PC-9 (cell line): ENCODE data around the gene DLG2. TPM values are rescaled to one million over a fixed set of nuclear protein-coding genes. Genes with fewer than 3 reads are reported as not detected.

ENCODE experiments used
- BruUV-seq: library from RNA; stranded (reverse); fragments of 400-500 nt; replicated peaks from 2 replicates; lab custom pipeline; 2021; lab: Mats Ljungman, UMichigan
- CTCF ChIA-PET: fragments of 300-600 bp; sonication (Branson Sonifier 250); formaldehyde crosslinking; loops from one replicate; lab custom pipeline; 2022; ENCODE audit warnings: antibody characterized with exemption; lab: Charles Lee
- POLR2A ChIA-PET: fragments of 300-600 bp; sonication (Branson Sonifier 250); formaldehyde crosslinking; loops from one replicate; lab custom pipeline; 2022; ENCODE audit warnings: antibody characterized with exemption; ENCODE audit not compliant: unreplicated experiment; lab: Charles Lee
- DNase-seq, 2 experiments: peaks; one replicate each; pipeline versions ENCODE4 v3.0.0 to v3.0.0-alpha.2; 2015 to 2022; ENCODE audit warnings: mixed read lengths in 1 of 2
- H2AFZ ChIP-seq: fragments of 200-600 bp; sonication (generic); 2 replicates; pipeline ENCODE4 v1.8.1; 2017; ENCODE audit warnings: antibody characterized with exemption
- H3F3A ChIP-seq: fragments of 200-600 bp; sonication (generic); 2 replicates; pipeline ENCODE4 v1.8.1; 2017; ENCODE audit warnings: antibody characterized with exemption, mild to moderate bottlenecking, low read depth; ENCODE audit not compliant: insufficient read depth
- H3K27ac ChIP-seq: fragments of 200-600 bp; sonication (generic); 2 replicates; pipeline ENCODE4 v1.6.1; 2016; ENCODE audit warnings: mixed run types
- H3K27me3 ChIP-seq: fragments of 200-600 bp; sonication (generic); 2 replicates; pipeline ENCODE4 v1.6.1; 2016; ENCODE audit warnings: low read depth, mixed run types; ENCODE audit not compliant: insufficient read depth
- H3K36me3 ChIP-seq: fragments of 200-600 bp; sonication (generic); 2 replicates; pipeline ENCODE4 v1.6.1; 2016; ENCODE audit warnings: low read depth, mixed run types
- H3K4me1 ChIP-seq: fragments of 200-600 bp; sonication (generic); replicated peaks from 2 replicates; pipeline ENCODE4 v1.6.1; 2016; ENCODE audit warnings: mixed run types; ENCODE audit not compliant: insufficient read depth
- H3K4me2 ChIP-seq: fragments of 200-600 bp; sonication (generic); 2 replicates; pipeline ENCODE4 v1.6.1; 2017; ENCODE audit warnings: mixed run types
- H3K4me3 ChIP-seq: fragments of 200-600 bp; sonication (generic); 2 replicates; pipeline ENCODE4 v1.6.1; 2016; ENCODE audit warnings: mixed run types
- H3K79me2 ChIP-seq: fragments of 200-600 bp; sonication (generic); 2 replicates; pipeline ENCODE4 v1.6.1; 2017; ENCODE audit warnings: low read depth, mixed run types
- H3K9me2 ChIP-seq: fragments of 200-600 bp; sonication (generic); 2 replicates; pipeline ENCODE4 v1.8.1; 2017; ENCODE audit warnings: mild to moderate bottlenecking; ENCODE audit not compliant: insufficient read depth
- H3K9me3 ChIP-seq: fragments of 200-600 bp; sonication (generic); 2 replicates; pipeline ENCODE4 v1.8.1; 2016; ENCODE audit warnings: low read depth; ENCODE audit not compliant: insufficient read depth
- H4K20me1 ChIP-seq: fragments of 200-600 bp; sonication (generic); 2 replicates; pipeline ENCODE4 v1.8.1; 2017; ENCODE audit not compliant: insufficient read depth
- EZH2 ChIP-seq: fragments of 200-600 bp; sonication (generic); IDR thresholded peaks from 2 replicates; pipeline ENCODE4 v1.8.0; 2017; ENCODE audit warnings: antibody characterized with exemption, low read depth
- intact Hi-C: fragments of 100-400 bp; cut with micrococcal nuclease; formaldehyde crosslinking; loops from one replicate; pipeline ENCODE4 v1.10.0; 2022; ENCODE audit not compliant: unreplicated experiment
- total RNA-seq: library from RNA; stranded (reverse); gene quantifications from 2 replicates; pipeline ENCODE4 v1.2.3, GENCODE V29; 2021
- TF ChIP-seq, protein P1 (sequence below): fragments of 200-600 bp; sonication (generic); conservative IDR thresholded peaks from 2 replicates; pipeline ENCODE4 v1.6.1; 2017; ENCODE audit warnings: mixed run types, antibody characterized with exemption, mild to moderate bottlenecking, moderate library complexity

Gene DLG2
- total RNA-seq, 1 experiment from 2014 or later = 6.4 TPM

DNA sequence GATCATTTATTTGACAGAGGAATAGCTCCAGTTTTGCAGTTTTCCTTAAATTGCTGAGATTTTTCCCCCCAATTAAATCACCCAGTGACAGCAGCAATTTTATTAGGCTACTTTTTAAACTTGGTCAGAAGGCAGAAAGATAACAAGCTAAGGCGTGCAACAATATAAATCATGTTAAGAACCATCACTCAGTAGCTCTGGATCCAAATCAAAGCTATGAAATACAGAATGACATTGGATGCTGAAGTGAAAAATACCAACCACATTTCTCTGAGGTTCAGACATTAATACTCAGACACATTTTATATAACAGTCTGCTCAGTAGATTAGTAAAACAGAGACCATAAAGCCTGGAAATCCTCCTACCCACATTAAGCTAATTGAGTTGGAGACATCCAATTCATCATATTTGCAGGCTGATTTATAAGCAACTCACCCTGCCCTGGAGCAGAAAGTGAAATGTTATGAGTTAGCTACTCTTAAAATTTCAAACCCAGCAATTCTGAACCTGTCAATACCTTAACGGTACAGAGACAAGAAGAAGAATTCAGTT is 1108.4 kb downstream of the DLG2 start:
- no TSS peak for BruUV-seq
- H2AFZ ChIP-seq = no peak overlapping the region
- POLR2A ChIA-PET = no interaction called here
- H3K9me2 ChIP-seq = no peaks in the 10 kb centered on the region
- no peaks in the 10 kb centered on the region for H3K27me3 ChIP-seq
- intact Hi-C loops = no loop called here
- H3K4me1 ChIP-seq = no peaks in the 10 kb centered on the region
- H3K9me3 ChIP-seq = no peaks in the 10 kb centered on the region
- no peak overlapping the region for H3K4me3 ChIP-seq
- no peaks in the 10 kb centered on the region for H3F3A ChIP-seq
- DNase-seq = no peak
- H3K36me3 ChIP-seq = no peaks in the 10 kb centered on the region
- CTCF ChIA-PET = no interaction called here
- TF ChIP-seq EZH2 = no peak
- TF ChIP-seq, protein P1, sequence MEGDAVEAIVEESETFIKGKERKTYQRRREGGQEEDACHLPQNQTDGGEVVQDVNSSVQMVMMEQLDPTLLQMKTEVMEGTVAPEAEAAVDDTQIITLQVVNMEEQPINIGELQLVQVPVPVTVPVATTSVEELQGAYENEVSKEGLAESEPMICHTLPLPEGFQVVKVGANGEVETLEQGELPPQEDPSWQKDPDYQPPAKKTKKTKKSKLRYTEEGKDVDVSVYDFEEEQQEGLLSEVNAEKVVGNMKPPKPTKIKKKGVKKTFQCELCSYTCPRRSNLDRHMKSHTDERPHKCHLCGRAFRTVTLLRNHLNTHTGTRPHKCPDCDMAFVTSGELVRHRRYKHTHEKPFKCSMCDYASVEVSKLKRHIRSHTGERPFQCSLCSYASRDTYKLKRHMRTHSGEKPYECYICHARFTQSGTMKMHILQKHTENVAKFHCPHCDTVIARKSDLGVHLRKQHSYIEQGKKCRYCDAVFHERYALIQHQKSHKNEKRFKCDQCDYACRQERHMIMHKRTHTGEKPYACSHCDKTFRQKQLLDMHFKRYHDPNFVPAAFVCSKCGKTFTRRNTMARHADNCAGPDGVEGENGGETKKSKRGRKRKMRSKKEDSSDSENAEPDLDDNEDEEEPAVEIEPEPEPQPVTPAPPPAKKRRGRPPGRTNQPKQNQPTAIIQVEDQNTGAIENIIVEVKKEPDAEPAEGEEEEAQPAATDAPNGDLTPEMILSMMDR = no peak
- H4K20me1 ChIP-seq = no peaks in the 10 kb centered on the region; the same call in 1 of the 2 replicates
- H3K79me2 ChIP-seq = no peaks in the 10 kb centered on the region
- H3K27ac ChIP-seq = no peak overlapping the region
- H3K4me2 ChIP-seq = no peak overlapping the region

DNA sequence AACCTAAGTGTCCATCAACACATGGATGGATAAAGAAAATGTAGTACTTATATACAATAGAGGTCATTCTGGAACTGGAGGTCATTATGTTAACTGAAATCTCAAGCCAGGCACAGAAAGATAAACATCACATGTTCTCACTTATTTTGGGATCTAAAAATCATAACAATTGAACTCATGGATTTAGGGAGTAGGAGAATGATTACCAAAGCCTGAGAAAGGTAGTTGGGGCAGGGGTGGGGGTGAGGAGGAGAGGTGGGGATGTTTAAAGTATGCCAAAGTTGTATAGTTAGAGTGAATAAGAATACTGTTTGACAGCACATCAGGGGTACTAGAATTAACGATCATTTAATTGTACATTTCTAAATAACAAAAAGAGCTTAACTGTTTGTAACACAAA is 1112.7 kb downstream of the DLG2 start:
- H3K27me3 ChIP-seq = no peaks in the 10 kb centered on the region
- no peak overlapping the region for H3K4me2 ChIP-seq
- no TSS peak for BruUV-seq
- H3F3A ChIP-seq = no peaks in the 10 kb centered on the region
- ChIA-PET CTCF (no interaction called here), POLR2A (no interaction called here)
- intact Hi-C loops = no loop called here
- no peak overlapping the region for H3K4me3 ChIP-seq
- DNase-seq = no peak
- no peak for TF ChIP-seq EZH2
- TF ChIP-seq, protein P1 = no peak
- H2AFZ ChIP-seq = no peak overlapping the region
- H3K36me3 ChIP-seq = no peaks in the 10 kb centered on the region
- H3K79me2 ChIP-seq = no peaks in the 10 kb centered on the region
- H3K27ac ChIP-seq = no peak overlapping the region
- no peaks in the 10 kb centered on the region for H3K9me3 ChIP-seq
- no peaks in the 10 kb centered on the region for H3K4me1 ChIP-seq
- H3K9me2 ChIP-seq = no peaks in the 10 kb centered on the region
- no peaks in the 10 kb centered on the region; the same call in 1 of the 2 replicates for H4K20me1 ChIP-seq

DNA sequence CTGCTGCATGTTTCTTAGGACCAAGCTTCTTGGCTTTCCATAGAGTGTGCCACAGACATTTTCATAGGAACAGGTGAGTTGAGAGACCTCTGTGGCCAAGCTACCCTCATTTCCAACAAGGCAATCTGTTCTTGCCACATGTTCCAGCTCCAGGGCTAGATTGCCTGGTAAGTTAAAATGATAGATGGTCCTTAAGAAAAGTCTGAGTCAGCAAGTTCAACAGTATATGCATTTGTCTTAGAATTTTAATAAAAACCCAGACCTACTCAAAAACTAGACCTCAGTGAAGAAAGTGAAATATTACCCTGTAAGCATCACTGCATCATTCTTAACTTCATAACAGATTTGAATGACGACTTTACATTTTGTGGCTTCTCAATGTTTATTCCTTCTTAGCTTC is 1123.6 kb downstream of the DLG2 start:
- CTCF ChIA-PET = no interaction called here
- intact Hi-C loops = no loop called here
- no peaks in the 10 kb centered on the region for H3K9me3 ChIP-seq

More for the DNA sequence above, 1123.6 kb downstream of the DLG2 start:
- TF ChIP-seq, protein P1 = no peak
- no peak for TF ChIP-seq EZH2
- H3K9me2 ChIP-seq = no peaks in the 10 kb centered on the region
- no peak overlapping the region for H3K4me3 ChIP-seq
- no peaks in the 10 kb centered on the region for H3K27me3 ChIP-seq
- DNase-seq = no peak
- H4K20me1 ChIP-seq = no peaks in the 10 kb centered on the region
- no peaks in the 10 kb centered on the region for H3K36me3 ChIP-seq
- no peaks in the 10 kb centered on the region for H3F3A ChIP-seq
- H3K4me2 ChIP-seq = no peak overlapping the region
- BruUV-seq = no TSS peak
- H2AFZ ChIP-seq = no peak overlapping the region
- POLR2A ChIA-PET = no interaction called here
- no peak overlapping the region for H3K27ac ChIP-seq
- no peaks in the 10 kb centered on the region for H3K4me1 ChIP-seq
- no peaks in the 10 kb centered on the region for H3K79me2 ChIP-seq
